SW 1271 (cell line): ENCODE measurements around the gene TBC1D9B.

ENCODE experiments used
- DNase-seq, 2 experiments: peaks; one replicate each; lab custom pipeline; 2025; lab: John Stamatoyannopoulos, UW

Gene TBC1D9B

GRCh38 chr5:179821298-179822058 lies 86.2 kb downstream of the TBC1D9B start:
- DNase-seq: peak; percentile 76 to 92

GRCh38 chr5:179820483-179821297 lies 87.0 kb downstream of the TBC1D9B start, which contains the start of gene SQSTM1:
SQSTM1 (plus strand) TSS chr5:179820905; CDS start chr5:179820937, 32 bp downstream.
- DNase-seq: peak; percentile 56 to 72

- DNase-seq: no peak
Measured at GRCh38 chr5:179820127-179820482, 87.6 kb downstream of the TBC1D9B start.

- peak in 1 of 2 experiments; percentile 62 for DNase-seq
Measured at GRCh38 chr5:179819296-179820126, 88.2 kb downstream of the TBC1D9B start.

GRCh38 chr5:179818746-179819295 lies 88.9 kb downstream of the TBC1D9B start:
- peak; percentile 89 to 92 for DNase-seq

GRCh38 chr5:179817890-179818745 lies 89.6 kb downstream of the TBC1D9B start:
- no peak for DNase-seq

- DNase-seq: no peak
Measured at GRCh38 chr5:179817470-179817840, 90.2 kb downstream of the TBC1D9B start.

- no peak for DNase-seq
Measured at GRCh38 chr5:179816796-179817469, 90.8 kb downstream of the TBC1D9B start.

- no peak for DNase-seq
Measured at GRCh38 chr5:179816401-179816795, 91.3 kb downstream of the TBC1D9B start.

GRCh38 chr5:179815491-179816249 lies 92.0 kb downstream of the TBC1D9B start:
- DNase-seq: no peak

GRCh38 chr5:179814090-179814489 lies 93.6 kb downstream of the TBC1D9B start:
- no peak for DNase-seq

GRCh38 chr5:179812997-179813607 lies 94.6 kb downstream of the TBC1D9B start:
- DNase-seq: no peak

GRCh38 chr5:179812135-179812825 lies 95.4 kb downstream of the TBC1D9B start:
- DNase-seq: no peak
